IMR-90 (cell line): Measurements from ENCODE around the gene NPAS3. TPM values are rescaled to one million over a fixed set of nuclear protein-coding genes. Genes with fewer than 3 reads are reported as not detected.

ENCODE experiments used
- ATAC-seq: fragments of 200-7000 bp; cut with Tn5 transposase; 2 replicates; pipeline ENCODE4 v1.9.1; 2020; ENCODE audit warnings: low read depth, mild to moderate bottlenecking, moderate library complexity
- BruUV-seq: library from RNA; stranded (reverse); fragments of 400-500 nt; replicated peaks from 2 replicates; lab custom pipeline; 2021; lab: Mats Ljungman, UMichigan
- CTCF ChIA-PET: fragments of 300-600 bp; formaldehyde crosslinking; extraction: SDS; loops from one replicate; lab custom pipeline; 2021; ENCODE audit warnings: antibody characterized with exemption; lab: Yijun Ruan, JAX
- POLR2A ChIA-PET: fragments of 300-600 bp; sonication (Branson Sonifier 250); formaldehyde crosslinking; loops from one replicate; lab custom pipeline; 2022; ENCODE audit warnings: antibody characterized with exemption; ENCODE audit not compliant: unreplicated experiment; lab: Charles Lee
- DNase-seq: peaks from one replicate; pipeline ENCODE4 v3.0.0; 2013
- H2AFZ ChIP-seq: replicated peaks from 2 replicates; pipeline ENCODE3; 2013; ENCODE audit warnings: low read length, mild to moderate bottlenecking; ENCODE audit not compliant: poor library complexity
- H2AK5ac ChIP-seq: 2 replicates; pipeline ENCODE4 v1.6.1; 2013; ENCODE audit warnings: low read depth, low read length, inconsistent platforms
- H2AK9ac ChIP-seq: replicated peaks from 2 replicates; pipeline ENCODE3; 2013; ENCODE audit warnings: mild to moderate bottlenecking, low read depth, low read length, moderate library complexity; ENCODE audit not compliant: poor library complexity
- H2BK120ac ChIP-seq: 2 replicates; pipeline ENCODE4 v1.6.1; 2013; ENCODE audit warnings: low read depth, low read length, inconsistent platforms
- H2BK15ac ChIP-seq: 3 replicates; pipeline ENCODE4 v1.6.1; 2013; ENCODE audit warnings: low read depth, low read length, inconsistent platforms
- H2BK20ac ChIP-seq: 2 replicates; pipeline ENCODE4 v1.6.1; 2013; ENCODE audit warnings: low read depth, mild to moderate bottlenecking, inconsistent platforms, low read length, moderate library complexity
- H2BK5ac ChIP-seq: 2 replicates; pipeline ENCODE4 v1.6.1; 2013; ENCODE audit warnings: mild to moderate bottlenecking, low read depth, low read length, inconsistent platforms; ENCODE audit not compliant: poor library complexity, severe bottlenecking
- H3K14ac ChIP-seq: replicated peaks from 2 replicates; pipeline ENCODE4 v1.6.1; 2013; ENCODE audit warnings: low read depth, low read length, inconsistent platforms
- H3K18ac ChIP-seq: 2 replicates; pipeline ENCODE4 v1.6.1; 2013; ENCODE audit warnings: low read depth, low read length, control low read depth
- H3K23ac ChIP-seq: 2 replicates; pipeline ENCODE4 v1.6.1; 2013; ENCODE audit warnings: low read depth, low read length, inconsistent platforms
- H3K27ac ChIP-seq: 2 replicates; pipeline ENCODE4 v1.5.1; 2013; ENCODE audit warnings: mild to moderate bottlenecking, control low read depth, low read length; ENCODE audit not compliant: insufficient read depth
- H3K27me3 ChIP-seq: 2 replicates; pipeline ENCODE4 v1.6.1; 2013; ENCODE audit warnings: low read length; ENCODE audit not compliant: control insufficient read depth, insufficient read depth
- H3K36me3 ChIP-seq: 2 replicates; pipeline ENCODE4 v1.6.1; 2013; ENCODE audit warnings: low read length, mixed read lengths; ENCODE audit not compliant: control insufficient read depth, insufficient read depth
- H3K4ac ChIP-seq: 2 replicates; pipeline ENCODE4 v1.6.1; 2013; ENCODE audit warnings: low read depth, low read length, inconsistent platforms
- H3K4me1 ChIP-seq: 2 replicates; pipeline ENCODE4 v1.6.1; 2013; ENCODE audit warnings: low read length, mixed read lengths; ENCODE audit not compliant: control insufficient read depth, insufficient read depth
- H3K4me2 ChIP-seq: 2 replicates; pipeline ENCODE4 v1.6.1; 2013; ENCODE audit warnings: low read depth, mild to moderate bottlenecking, control low read depth, low read length, moderate library complexity
- H3K4me3 ChIP-seq: 2 replicates; pipeline ENCODE4 v1.5.1; 2013; ENCODE audit warnings: low read depth, mild to moderate bottlenecking, control low read depth, low read length, moderate library complexity; ENCODE audit not compliant: insufficient read depth
- H3K56ac ChIP-seq: 2 replicates; pipeline ENCODE4 v1.6.1; 2013; ENCODE audit warnings: low read length, inconsistent platforms; ENCODE audit not compliant: insufficient read depth; ENCODE audit errors: extremely low read depth
- H3K79me1 ChIP-seq, 2 experiments: 2 replicates each; pipeline ENCODE4 v1.6.1; 2013; ENCODE audit warnings: low read length in 2 of 2, inconsistent platforms in 1 of 2, low read depth in 1 of 2
- H3K9ac ChIP-seq: 2 replicates; pipeline ENCODE4 v1.6.1; 2013; ENCODE audit warnings: low read depth, low read length, control low read depth
- H3K9me1 ChIP-seq: 2 replicates; pipeline ENCODE4 v1.6.1; 2013; ENCODE audit warnings: low read length, inconsistent platforms; ENCODE audit not compliant: insufficient read depth
- H3K9me3 ChIP-seq: 2 replicates; pipeline ENCODE4 v1.6.1; 2013; ENCODE audit warnings: low read length; ENCODE audit not compliant: control insufficient read depth, insufficient read depth
- H4K20me1 ChIP-seq: 2 replicates; pipeline ENCODE4 v1.6.1; 2013; ENCODE audit warnings: low read length, inconsistent platforms; ENCODE audit not compliant: insufficient read depth
- H4K5ac ChIP-seq: 2 replicates; pipeline ENCODE4 v1.6.1; 2013; ENCODE audit warnings: mild to moderate bottlenecking, low read depth, low read length, control low read depth
- H4K8ac ChIP-seq, 2 experiments: 2 replicates each; pipeline ENCODE4 v1.6.1; 2013; ENCODE audit warnings: low read depth in 2 of 2, low read length in 2 of 2, control low read depth in 1 of 2, inconsistent platforms in 1 of 2
- H4K91ac ChIP-seq: 2 replicates; pipeline ENCODE4 v1.6.1; 2013; ENCODE audit warnings: low read depth, low read length, inconsistent platforms; ENCODE audit not compliant: insufficient read depth
- BHLHE40 ChIP-seq: fragments of 150-350 bp; IDR thresholded peaks from 2 replicates; pipeline ENCODE4 v1.6.1; 2016; ENCODE audit warnings: mild to moderate bottlenecking, low read depth, low read length
- CTCF ChIP-seq: conservative IDR thresholded peaks from 2 replicates; pipeline ENCODE4 v1.5.1; 2012; ENCODE audit warnings: mild to moderate bottlenecking, low read depth, low read length, improper control_type of control experiment
- ELK1 ChIP-seq: fragments of 150-350 bp; IDR thresholded peaks from 2 replicates; pipeline ENCODE4 v1.6.1; 2016; ENCODE audit warnings: low read depth, mild to moderate bottlenecking, low read length, moderate library complexity, borderline replicate concordance
- FOS ChIP-seq: fragments of 150-350 bp; IDR thresholded peaks from 2 replicates; pipeline ENCODE4 v1.6.1; 2016; ENCODE audit warnings: low read depth, low read length
- MAFK ChIP-seq: IDR thresholded peaks from 2 replicates; pipeline ENCODE4 v1.6.1; 2012; ENCODE audit warnings: low read depth, low read length, improper control_type of control experiment
- MAZ ChIP-seq: IDR thresholded peaks from 2 replicates; pipeline ENCODE4 v1.6.1; 2012; ENCODE audit warnings: low read depth, mild to moderate bottlenecking, low read length, improper control_type of control experiment, moderate library complexity, borderline replicate concordance
- MXI1 ChIP-seq: IDR thresholded peaks from 2 replicates; pipeline ENCODE4 v1.6.1; 2012; ENCODE audit warnings: low read depth, mild to moderate bottlenecking, low read length, moderate library complexity, borderline replicate concordance
- NFE2L2 ChIP-seq: fragments of 150-350 bp; IDR thresholded peaks from 2 replicates; pipeline ENCODE4 v1.6.1; 2016; ENCODE audit warnings: low read depth, mild to moderate bottlenecking, low read length
- RAD21 ChIP-seq: IDR thresholded peaks from 2 replicates; pipeline ENCODE4 v1.6.1; 2012; ENCODE audit warnings: low read length, improper control_type of control experiment
- SMC3 ChIP-seq: fragments of 150-350 bp; IDR thresholded peaks from 2 replicates; pipeline ENCODE4 v1.6.1; 2016; ENCODE audit warnings: low read depth, mild to moderate bottlenecking, antibody characterized with exemption, low read length, moderate library complexity
- WGBS, 2 experiments: methylation state at CpG; one replicate each; pipeline versions ENCODE4 v1.1.5 to v1.1.7; 2013; ENCODE audit warnings: missing lambda C conversion rate in 2 of 2; ENCODE audit not compliant: insufficient read length in 1 of 2; ENCODE audit errors: extremely low coverage in 2 of 2; 5-methylcytosine and 5-hydroxymethylcytosine counted together
- dilution Hi-C: fragments of 300-500 bp; cut with HindIII; formaldehyde crosslinking; loops from one replicate; pipeline ENCODE4 v1.14.3; 2018; ENCODE audit warnings: low sequenced_read_pairs; ENCODE audit not compliant: unreplicated experiment
- in situ Hi-C: fragments of 300-500 bp; cut with MboI; formaldehyde crosslinking; loops from 3 replicates; pipeline ENCODE4 v1.14.3; 2019; ENCODE audit warnings: low sequenced_read_pairs, inconsistent platforms, mixed read lengths
- intact Hi-C: fragments of 100-400 bp; cut with micrococcal nuclease; formaldehyde crosslinking; loops from 2 replicates; pipeline ENCODE4 v1.10.0; 2022
- polyA plus RNA-seq, 3 experiments: library from polyadenylated mRNA; depleted of rRNA; stranded (reverse); fragments of >200 nt; gene quantifications; 2 replicates each; pipeline ENCODE4 v1.2.3, GENCODE V29; 2012; ENCODE audit warnings: low replicate concordance in 1 of 3
- total RNA-seq: library from RNA; depleted of rRNA; stranded (reverse); fragments of >200 nt; gene quantifications from 2 replicates; pipeline ENCODE4 v1.2.3, GENCODE V29; 2012

NPAS3 gene
- total and polyA plus RNA-seq, 2 of the 4 experiments (the other 2 are of a cell fraction): not detected

GRCh38 chr14:32896979-32897697 lies 41.5 kb upstream of the NPAS3 start:
- peak overlapping the region; percentile 15; the same call in 1 of the 2 replicates for H3K23ac ChIP-seq
- H4K8ac ChIP-seq: no peak overlapping the region
- H3K9ac ChIP-seq: no peak overlapping the region
- ATAC-seq: peak; percentile 49
- no peak overlapping the region for H2BK20ac ChIP-seq
- 0 out of 2 replicates have a peak overlapping the region, but pooled peaks have one; percentile 19 for H3K14ac ChIP-seq
- H2BK120ac ChIP-seq: no peak overlapping the region
- no peak overlapping the region for H2BK15ac ChIP-seq
- TF ChIP-seq NFE2L2: no peak
- no peak for TF ChIP-seq SMC3
- TF ChIP-seq BHLHE40: no peak
- TF ChIP-seq CTCF: no peak
- TF ChIP-seq MAFK: no peak
- no peak for TF ChIP-seq ELK1
- TF ChIP-seq MXI1: no peak
- TF ChIP-seq RAD21: no peak
- TF ChIP-seq MAZ: no peak
- no peak for TF ChIP-seq FOS
- H3K4me1 ChIP-seq: no peaks in the 10 kb centered on the region
- no peaks in the 10 kb centered on the region for H3K9me3 ChIP-seq
- ChIA-PET POLR2A (no interaction called here), CTCF (no interaction called here)
- intact Hi-C loops (loop anchor here (10.0 kb wide), 1 partner anchor 302 kb away; no protein-coding TSS in a partner anchor), dilution Hi-C loops (no loop called here), in situ Hi-C loops (no loop called here)
- H3K4ac ChIP-seq: no peak overlapping the region
- H3K9me1 ChIP-seq: no peaks in the 10 kb centered on the region
- 0% methylated on average over 1 of the region's 10 CpGs; no CpG with 5 or more reads in 1 of the 2 experiments for WGBS, 2 experiments
- peak overlapping the region; percentile 65 for H3K4me2 ChIP-seq
- no peak overlapping the region for H2BK5ac ChIP-seq
- no peaks in the 10 kb centered on the region for H3K79me1 ChIP-seq
- peak overlapping the region; percentile 70 for H3K4me3 ChIP-seq
- no peak overlapping the region for H3K56ac ChIP-seq
- peak overlapping the region; percentile 75 for H2AFZ ChIP-seq
- peak; percentile 7 for DNase-seq
- H4K5ac ChIP-seq: no peak overlapping the region
- no peaks in the 10 kb centered on the region for H3K36me3 ChIP-seq
- no peak overlapping the region for H2AK9ac ChIP-seq
- no peaks in the 10 kb centered on the region; the same call in 1 of the 2 replicates for H3K27me3 ChIP-seq
- H4K91ac ChIP-seq: no peak overlapping the region; the same call in 1 of the 2 replicates
- no peak overlapping the region for H3K18ac ChIP-seq
- no peaks in the 10 kb centered on the region for H4K20me1 ChIP-seq
- no peak overlapping the region for H3K27ac ChIP-seq
- no peak overlapping the region for H2AK5ac ChIP-seq
- no TSS peak for BruUV-seq
